ENCODE measurements around the gene YY1.

The YY1 gene

GRCh38 chr14:100252684-100253083 lies 13.7 kb downstream of the YY1 start:
- Mint-ChIP-seq H3K36me3 (peaks cover 16% of the 10 kb centered on the region), H3K4me3 (no peak overlapping the region), H3K4me1 (peaks cover 68% of the 10 kb centered on the region), H3K27me3 (no peaks in the 10 kb centered on the region), H3K9me3 (peaks cover 5% of the 10 kb centered on the region), H3K27ac (peak overlapping the region; percentile 27)
- ATAC-seq, result no peak

- peaks cover 5% of the 10 kb centered on the region for H3K9me3 Mint-ChIP-seq
- peak overlapping the region; percentile 38 for H3K27ac Mint-ChIP-seq
- H3K4me3 Mint-ChIP-seq, result peak overlapping the region; percentile 11
- peaks cover 24% of the 10 kb centered on the region for H3K36me3 Mint-ChIP-seq
- H3K4me1 Mint-ChIP-seq, result peaks cover 75% of the 10 kb centered on the region
- peak; percentile 86 for ATAC-seq
- H3K27me3 Mint-ChIP-seq, result no peaks in the 10 kb centered on the region
Measured at GRCh38 chr14:100256339-100256895, 17.5 kb downstream of the YY1 start.

GRCh38 chr14:100261621-100262020 lies 22.7 kb downstream of the YY1 start:
- no peak for ATAC-seq
- peaks cover 77% of the 10 kb centered on the region for H3K4me1 Mint-ChIP-seq
- no peaks in the 10 kb centered on the region for H3K27me3 Mint-ChIP-seq
- peaks cover 51% of the 10 kb centered on the region for H3K36me3 Mint-ChIP-seq
- peak overlapping the region; percentile 59 for H3K27ac Mint-ChIP-seq
- peaks cover under 1% of the 10 kb centered on the region for H3K9me3 Mint-ChIP-seq
- no peak overlapping the region for H3K4me3 Mint-ChIP-seq

GRCh38 chr14:100262545-100262944 lies 23.6 kb downstream of the YY1 start:
- H3K4me3 Mint-ChIP-seq, result no peak overlapping the region
- H3K9me3 Mint-ChIP-seq, result no peaks in the 10 kb centered on the region
- H3K27ac Mint-ChIP-seq, result peak overlapping the region; percentile 59
- peaks cover 50% of the 10 kb centered on the region for H3K36me3 Mint-ChIP-seq
- no peaks in the 10 kb centered on the region for H3K27me3 Mint-ChIP-seq
- no peak for ATAC-seq
- H3K4me1 Mint-ChIP-seq, result peaks cover 76% of the 10 kb centered on the region

- Mint-ChIP-seq H3K27ac (peak overlapping the region; percentile 42), H3K36me3 (peaks cover 50% of the 10 kb centered on the region), H3K9me3 (no peaks in the 10 kb centered on the region), H3K27me3 (no peaks in the 10 kb centered on the region), H3K4me1 (peaks cover 75% of the 10 kb centered on the region), H3K4me3 (no peak overlapping the region)
- no peak for ATAC-seq
Measured at GRCh38 chr14:100263141-100263540, 24.2 kb downstream of the YY1 start.

- H3K9me3 Mint-ChIP-seq, result no peaks in the 10 kb centered on the region
- H3K27ac Mint-ChIP-seq, result no peak overlapping the region
- no peak for ATAC-seq
- peaks cover 45% of the 10 kb centered on the region for H3K4me1 Mint-ChIP-seq
- H3K27me3 Mint-ChIP-seq, result no peaks in the 10 kb centered on the region
- peaks cover 36% of the 10 kb centered on the region for H3K36me3 Mint-ChIP-seq
- no peak overlapping the region for H3K4me3 Mint-ChIP-seq
Measured at GRCh38 chr14:100267990-100268389, 29.0 kb downstream of the YY1 start.

GRCh38 chr14:100268591-100269207 lies 29.8 kb downstream of the YY1 start:
- H3K36me3 Mint-ChIP-seq, result peaks cover 28% of the 10 kb centered on the region
- peaks cover 45% of the 10 kb centered on the region for H3K4me1 Mint-ChIP-seq
- no peak overlapping the region for H3K4me3 Mint-ChIP-seq
- no peaks in the 10 kb centered on the region for H3K9me3 Mint-ChIP-seq
- no peak for ATAC-seq
- H3K27ac Mint-ChIP-seq, result no peak overlapping the region
- H3K27me3 Mint-ChIP-seq, result no peaks in the 10 kb centered on the region

GRCh38 chr14:100271247-100271939 lies 32.4 kb downstream of the YY1 start:
- peaks cover 44% of the 10 kb centered on the region for H3K4me1 Mint-ChIP-seq
- ATAC-seq, result no peak
- no peaks in the 10 kb centered on the region for H3K9me3 Mint-ChIP-seq
- H3K4me3 Mint-ChIP-seq, result no peak overlapping the region
- H3K27ac Mint-ChIP-seq, result no peak overlapping the region
- no peaks in the 10 kb centered on the region for H3K27me3 Mint-ChIP-seq
- H3K36me3 Mint-ChIP-seq, result peaks cover 18% of the 10 kb centered on the region

GRCh38 chr14:100274250-100274649 lies 35.3 kb downstream of the YY1 start:
- Mint-ChIP-seq H3K9me3 (no peaks in the 10 kb centered on the region), H3K27ac (peak overlapping the region; percentile 63), H3K4me3 (no peak overlapping the region), H3K4me1 (peaks cover 34% of the 10 kb centered on the region), H3K36me3 (peaks cover 10% of the 10 kb centered on the region), H3K27me3 (no peaks in the 10 kb centered on the region)
- no peak for ATAC-seq

GRCh38 chr14:100275214-100275613 lies 36.3 kb downstream of the YY1 start:
- peaks cover 38% of the 10 kb centered on the region for H3K4me1 Mint-ChIP-seq
- peaks cover 16% of the 10 kb centered on the region for H3K36me3 Mint-ChIP-seq
- no peaks in the 10 kb centered on the region for H3K27me3 Mint-ChIP-seq
- peak overlapping the region; percentile 66 for H3K27ac Mint-ChIP-seq
- H3K4me3 Mint-ChIP-seq, result no peak overlapping the region
- no peak for ATAC-seq
- H3K9me3 Mint-ChIP-seq, result no peaks in the 10 kb centered on the region

GRCh38 chr14:100278702-100279101 lies 39.8 kb downstream of the YY1 start:
- H3K9me3 Mint-ChIP-seq, result no peaks in the 10 kb centered on the region
- H3K27me3 Mint-ChIP-seq, result no peaks in the 10 kb centered on the region
- peak; percentile 45 for ATAC-seq
- H3K4me3 Mint-ChIP-seq, result no peak overlapping the region
- H3K36me3 Mint-ChIP-seq, result peaks cover 16% of the 10 kb centered on the region
- H3K4me1 Mint-ChIP-seq, result peaks cover 38% of the 10 kb centered on the region
- H3K27ac Mint-ChIP-seq, result no peak overlapping the region

- H3K27ac Mint-ChIP-seq, result no peak overlapping the region
- H3K9me3 Mint-ChIP-seq, result no peaks in the 10 kb centered on the region
- no peaks in the 10 kb centered on the region for H3K27me3 Mint-ChIP-seq
- no peak overlapping the region for H3K4me3 Mint-ChIP-seq
- peaks cover 16% of the 10 kb centered on the region for H3K36me3 Mint-ChIP-seq
- H3K4me1 Mint-ChIP-seq, result peaks cover 35% of the 10 kb centered on the region
- no peak for ATAC-seq
Measured at GRCh38 chr14:100279133-100279532, 40.2 kb downstream of the YY1 start.

GRCh38 chr14:100279563-100279962 lies 40.6 kb downstream of the YY1 start:
- Mint-ChIP-seq H3K36me3 (peaks cover 16% of the 10 kb centered on the region), H3K4me1 (peaks cover 35% of the 10 kb centered on the region), H3K27me3 (no peaks in the 10 kb centered on the region), H3K9me3 (no peaks in the 10 kb centered on the region), H3K4me3 (no peak overlapping the region), H3K27ac (no peak overlapping the region)
- no peak for ATAC-seq

GRCh38 chr14:100281286-100282082 lies 42.5 kb downstream of the YY1 start:
- no peaks in the 10 kb centered on the region for H3K27me3 Mint-ChIP-seq
- no peak for ATAC-seq
- no peak overlapping the region for H3K4me3 Mint-ChIP-seq
- no peak overlapping the region for H3K27ac Mint-ChIP-seq
- no peaks in the 10 kb centered on the region for H3K9me3 Mint-ChIP-seq
- peaks cover 31% of the 10 kb centered on the region for H3K4me1 Mint-ChIP-seq
- H3K36me3 Mint-ChIP-seq, result peaks cover 6% of the 10 kb centered on the region

GRCh38 chr14:100282083-100282350 lies 43.1 kb downstream of the YY1 start:
- Mint-ChIP-seq H3K36me3 (peaks cover 6% of the 10 kb centered on the region), H3K9me3 (no peaks in the 10 kb centered on the region), H3K27ac (no peak overlapping the region), H3K4me1 (peaks cover 31% of the 10 kb centered on the region), H3K27me3 (no peaks in the 10 kb centered on the region), H3K4me3 (no peak overlapping the region)
- ATAC-seq, result no peak

Measured in stimulated activated memory B cell treated with anti-CD40 and anti-IgM and Interleukin-4, amounts not matched to agents 10 μg/mL and 1 μg/mL and 100 μg/mL, for 72 hours (primary cell).